ENCODE measurements around the gene HID1.

- TF ChIP-seq CEBPB (IDR thresholded peaks at IDR 0.05; ENCODE audit: low read depth), result no peak
- no peak for TF ChIP-seq POLR2A (IDR thresholded peaks at IDR 0.05; ENCODE audit: borderline replicate concordance, extremely low read depth, insufficient read depth, insufficient read length)
- TF ChIP-seq CBX3 (IDR thresholded peaks at IDR 0.05; ENCODE audit: low read depth), result no peak
- TF ChIP-seq EZH2 (IDR thresholded peaks at IDR 0.05), result no peak
- TF ChIP-seq CTCF (IDR thresholded peaks at IDR 0.05 in 2 of 3, conservative IDR thresholded peaks at IDR 0.05 in 1 of 3; ENCODE audit: borderline replicate concordance in 1 of 3, insufficient read depth in 1 of 3, low read depth in 2 of 3, low read length in 2 of 3), result no peak
- no peak for TF ChIP-seq JUND (IDR thresholded peaks at IDR 0.05)
- no peak for TF ChIP-seq RAD21 (IDR thresholded peaks at IDR 0.05; ENCODE audit: low read depth)
- no peak for TF ChIP-seq POLR2AphosphoS5 (IDR thresholded peaks at IDR 0.05; ENCODE audit: low read depth, low read length)
- no peak for TF ChIP-seq MAX (IDR thresholded peaks at IDR 0.05)
Observed at GRCh38 chr17:74950207-74950606, 22.4 kb downstream of the HID1 start.
